Islet precursor cell (in vitro differentiated cells): ENCODE results near the gene ERGIC1.
"Not testable (repeated sequence)": the region's sequence is repeated elsewhere in the genome, so short reads cannot be mapped to it uniquely, and the experiment has no call there.

ENCODE experiments used
- DNase-seq: peaks from one replicate; pipeline ENCODE4 v3.0.0-alpha.2; 2018

The ERGIC1 gene, protein sequence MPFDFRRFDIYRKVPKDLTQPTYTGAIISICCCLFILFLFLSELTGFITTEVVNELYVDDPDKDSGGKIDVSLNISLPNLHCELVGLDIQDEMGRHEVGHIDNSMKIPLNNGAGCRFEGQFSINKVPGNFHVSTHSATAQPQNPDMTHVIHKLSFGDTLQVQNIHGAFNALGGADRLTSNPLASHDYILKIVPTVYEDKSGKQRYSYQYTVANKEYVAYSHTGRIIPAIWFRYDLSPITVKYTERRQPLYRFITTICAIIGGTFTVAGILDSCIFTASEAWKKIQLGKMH

DNA sequence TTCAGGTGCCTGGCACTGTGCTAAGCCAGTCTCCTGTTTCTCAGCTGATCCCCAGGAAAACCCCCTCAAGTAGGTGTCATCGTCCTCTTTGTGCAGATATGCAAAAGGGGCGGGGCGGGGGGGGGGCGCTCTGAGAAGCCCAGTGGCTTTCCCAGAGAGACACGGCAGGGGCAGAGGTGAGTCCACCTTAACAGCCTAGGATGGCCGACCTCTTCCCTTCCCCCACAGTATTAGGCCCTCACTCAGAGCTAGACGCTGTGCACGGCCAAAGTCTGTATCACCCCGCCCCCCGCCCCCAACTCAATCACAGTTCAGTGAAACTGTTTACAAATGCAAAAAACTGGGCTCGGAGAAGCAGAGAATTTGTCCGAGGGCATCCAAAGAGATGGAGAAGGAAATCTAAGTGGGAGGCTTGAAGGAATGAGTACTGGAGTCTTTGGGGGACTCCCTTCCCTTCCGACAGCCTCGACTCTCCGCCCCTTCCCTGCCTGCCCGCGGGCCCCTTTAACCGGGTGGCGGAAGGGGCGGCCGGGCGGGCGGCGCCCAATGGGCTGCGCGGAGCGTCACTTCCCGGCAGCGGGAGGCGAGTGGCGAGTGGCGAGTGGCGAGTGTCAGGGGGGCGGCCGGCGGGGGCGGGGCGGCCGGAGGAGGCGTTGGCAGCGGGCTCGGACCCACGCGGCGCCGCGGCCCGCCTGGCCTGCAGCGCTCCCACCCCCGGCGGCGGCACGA is at the start of gene ERGIC1:
Gene ERGIC1 (plus strand): TSS at position 566 of the 729 bp plus-strand sequence. CDS start 163 bp downstream, at position 729.
- DNase-seq: peak; percentile 90

DNA sequence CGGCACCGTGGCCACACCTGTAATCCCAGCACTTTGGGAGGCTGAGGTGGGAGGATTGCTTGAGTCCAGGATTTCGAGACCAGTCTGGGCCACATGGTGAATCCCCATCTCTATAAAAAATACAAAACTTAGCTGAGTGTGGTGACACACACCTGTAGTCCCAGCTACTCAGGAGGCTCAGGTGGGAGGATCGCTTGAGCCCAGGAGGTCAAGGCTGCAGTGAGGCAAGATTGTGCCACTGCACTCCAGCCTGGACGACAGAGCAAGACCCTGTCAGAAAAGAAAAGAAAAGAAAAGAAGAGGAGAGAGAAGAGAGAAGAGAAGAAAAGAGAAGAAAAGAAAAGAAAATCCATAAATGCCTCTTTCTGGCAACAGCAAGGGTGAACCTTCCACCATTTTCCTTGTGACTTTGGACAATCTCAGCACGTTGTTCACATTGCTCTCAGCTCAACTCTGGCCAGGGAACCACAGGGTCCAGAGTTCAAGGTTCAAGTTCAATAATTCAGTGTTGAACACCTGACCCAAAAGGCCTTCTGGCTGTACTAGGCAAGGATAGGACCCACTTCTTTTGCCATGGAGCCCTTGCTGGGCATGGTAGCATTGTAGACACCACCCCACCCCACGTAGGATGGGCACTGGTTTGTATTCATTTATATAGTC is 48.5 kb upstream of the ERGIC1 start:
- no peak for DNase-seq

DNA sequence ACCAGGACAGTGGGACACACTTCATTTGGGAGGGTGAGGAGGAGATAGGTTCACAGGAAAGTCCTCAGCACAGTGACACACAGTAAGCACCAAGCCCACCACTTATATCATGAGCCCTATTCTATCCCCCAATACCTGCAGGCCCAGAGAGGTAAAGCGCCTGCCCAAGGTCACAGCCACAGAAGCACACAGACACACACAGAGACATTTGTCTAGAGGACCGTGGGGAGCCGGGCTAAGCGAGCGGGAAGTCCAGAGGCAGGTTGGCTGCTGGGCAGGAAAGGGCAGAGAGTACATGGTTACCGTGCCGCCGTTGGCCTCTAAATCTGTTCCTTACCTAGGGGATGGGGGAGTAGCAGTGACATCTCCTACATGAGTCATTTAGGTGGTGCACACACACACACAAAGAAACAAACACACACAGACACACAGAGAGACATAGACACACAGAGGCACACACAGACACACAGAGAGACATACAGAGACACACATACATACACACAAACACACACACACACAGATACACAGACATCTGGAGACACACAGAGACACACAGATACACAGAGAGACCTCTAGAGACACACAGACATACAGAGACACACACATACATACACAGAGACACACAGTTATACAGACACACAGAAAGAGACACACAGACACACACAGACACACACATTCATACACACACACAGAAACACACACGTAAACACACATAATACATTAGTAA is 47.2 kb upstream of the ERGIC1 start:
- DNase-seq: no peak

DNA sequence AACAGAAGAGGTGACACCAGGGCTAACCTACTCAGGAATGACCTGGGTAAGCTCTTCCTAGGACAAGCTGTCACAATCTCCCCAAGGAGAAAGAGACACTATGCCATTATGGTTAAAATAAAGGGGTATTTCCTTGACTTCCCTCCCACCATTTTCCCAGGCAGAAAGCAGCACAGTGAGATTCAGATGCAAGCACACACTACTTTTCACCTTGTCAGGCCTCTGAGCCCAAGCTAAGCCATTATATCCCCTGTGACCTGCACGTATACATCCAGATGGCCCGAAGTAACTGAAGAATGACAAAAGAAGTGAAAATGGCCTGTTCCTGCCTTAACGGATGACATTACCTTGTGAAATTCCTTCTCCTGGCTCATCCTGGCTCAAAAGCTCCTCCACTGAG is 46.5 kb upstream of the ERGIC1 start:
- DNase-seq: not testable (repeated sequence)

DNA sequence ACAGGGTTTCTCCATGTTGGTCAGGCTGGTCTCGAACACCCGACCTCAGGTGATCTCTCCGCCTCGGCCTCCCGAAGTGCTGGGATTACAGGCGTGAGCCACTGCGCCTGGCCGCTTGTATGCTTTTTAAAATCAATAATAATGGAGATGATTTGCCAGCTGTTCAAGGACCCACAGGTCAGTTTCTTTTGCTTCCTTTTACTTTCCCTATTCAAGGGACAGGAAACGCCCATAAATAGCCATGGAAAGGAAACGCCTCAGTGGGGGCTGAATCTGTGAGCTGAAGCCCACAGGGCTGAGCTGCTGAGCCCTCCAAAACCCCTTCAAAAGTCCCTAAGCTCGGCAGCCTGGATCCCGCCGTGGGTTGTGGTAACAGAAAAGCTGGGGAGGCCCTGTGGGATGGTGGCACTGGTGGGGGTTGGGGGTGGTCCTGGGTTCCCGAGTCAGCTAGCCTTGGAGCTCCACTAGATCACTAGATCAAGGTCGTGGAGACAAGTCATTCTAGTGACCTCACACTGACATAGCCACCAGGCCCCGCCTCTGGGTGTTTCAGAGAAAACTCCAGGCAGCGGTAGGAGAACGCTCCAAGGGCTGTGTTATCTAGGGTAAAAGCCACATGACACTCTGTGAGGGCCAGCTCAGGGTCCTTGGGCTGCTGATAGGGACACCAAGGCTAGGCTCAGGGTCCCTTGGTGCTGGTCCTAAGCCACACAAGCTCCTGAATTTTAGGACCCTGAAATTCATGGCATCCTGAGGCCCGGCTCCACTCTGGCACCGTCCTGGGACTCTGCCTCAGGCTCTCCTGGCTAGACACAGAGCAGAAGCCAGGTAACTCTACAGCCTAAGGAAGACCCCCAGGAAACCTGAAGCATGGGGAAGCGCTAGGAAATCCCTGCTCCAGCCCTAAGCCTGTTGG is 45.0 kb upstream of the ERGIC1 start:
- DNase-seq: peak; percentile 72

DNA sequence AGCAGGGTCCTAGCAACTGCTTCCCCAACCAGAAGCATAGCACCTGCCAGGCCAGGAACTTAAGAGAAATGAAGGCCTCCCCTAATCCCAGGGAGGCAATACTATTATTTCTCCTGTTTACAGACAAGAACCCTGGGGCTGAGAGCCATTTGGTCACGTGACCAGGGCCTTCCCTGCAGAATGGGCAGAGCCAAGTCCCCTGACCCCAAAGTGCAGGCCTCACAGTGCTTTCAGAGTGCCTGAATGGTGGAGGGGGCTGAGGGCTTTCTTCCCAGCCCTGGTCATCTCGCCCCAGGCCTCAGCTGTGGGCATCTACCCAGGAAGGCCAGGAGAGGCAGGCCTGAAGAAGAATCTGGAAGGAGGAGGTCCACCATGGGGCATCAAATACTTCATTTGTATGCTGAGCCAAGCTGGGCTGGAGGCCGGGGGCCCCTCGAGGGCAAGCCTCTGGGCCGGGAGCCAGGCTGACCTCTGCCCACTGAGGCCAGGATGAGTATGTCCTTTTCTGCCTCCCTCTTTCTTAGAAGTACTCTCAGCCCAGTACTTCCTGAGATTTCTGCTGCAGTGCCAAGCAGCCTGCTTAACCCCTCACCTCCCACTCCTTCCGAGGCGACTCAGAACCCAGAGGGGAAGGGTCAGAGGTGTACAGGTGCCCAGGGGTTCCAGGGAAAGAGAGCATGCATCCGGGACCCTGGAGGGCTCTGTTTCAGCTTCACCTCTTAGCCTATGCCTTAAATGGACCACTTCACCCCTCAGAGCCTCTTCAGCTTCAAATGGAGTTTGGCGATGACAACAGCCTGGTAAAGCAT is 44.2 kb upstream of the ERGIC1 start:
- no peak for DNase-seq

DNA sequence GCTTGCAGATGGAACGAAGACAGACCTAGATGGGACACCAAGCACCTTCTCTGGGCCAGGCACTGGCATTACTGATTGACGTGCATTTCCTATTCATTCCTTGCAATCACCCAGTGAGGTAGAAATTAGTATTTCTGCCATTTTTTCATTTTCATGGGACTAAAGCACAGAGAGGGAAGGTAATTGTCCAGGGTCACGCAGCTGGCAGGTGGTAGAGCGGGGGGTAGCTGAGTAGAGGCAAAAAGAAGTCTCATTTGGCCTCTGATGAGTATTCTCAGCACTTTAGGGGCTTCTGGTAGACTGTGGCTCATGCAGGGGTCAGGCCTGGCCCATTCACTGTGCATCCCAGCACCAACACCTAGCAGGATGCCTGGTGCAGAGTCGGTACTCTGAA is 43.6 kb upstream of the ERGIC1 start:
- DNase-seq: no peak

DNA sequence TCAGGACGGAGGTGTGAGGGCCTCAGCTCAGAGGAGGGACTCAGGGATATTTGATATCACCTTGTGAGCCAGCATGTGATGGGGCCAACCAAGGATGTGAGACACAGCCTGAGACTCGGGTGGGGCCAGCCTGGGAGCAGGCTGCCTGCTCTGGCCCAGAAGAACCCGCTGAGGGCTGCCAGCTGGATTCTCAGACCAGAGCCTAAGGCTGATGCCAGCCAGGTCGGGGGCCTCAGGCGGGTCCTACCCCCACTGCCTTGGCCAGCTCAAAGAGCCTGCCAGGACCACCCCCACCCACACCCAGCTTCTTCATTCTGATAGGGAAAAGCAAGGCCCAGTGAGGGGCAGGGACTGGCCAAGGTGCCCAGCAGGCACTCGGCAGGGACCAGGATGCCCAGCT is 42.8 kb upstream of the ERGIC1 start:
- DNase-seq: no peak

DNA sequence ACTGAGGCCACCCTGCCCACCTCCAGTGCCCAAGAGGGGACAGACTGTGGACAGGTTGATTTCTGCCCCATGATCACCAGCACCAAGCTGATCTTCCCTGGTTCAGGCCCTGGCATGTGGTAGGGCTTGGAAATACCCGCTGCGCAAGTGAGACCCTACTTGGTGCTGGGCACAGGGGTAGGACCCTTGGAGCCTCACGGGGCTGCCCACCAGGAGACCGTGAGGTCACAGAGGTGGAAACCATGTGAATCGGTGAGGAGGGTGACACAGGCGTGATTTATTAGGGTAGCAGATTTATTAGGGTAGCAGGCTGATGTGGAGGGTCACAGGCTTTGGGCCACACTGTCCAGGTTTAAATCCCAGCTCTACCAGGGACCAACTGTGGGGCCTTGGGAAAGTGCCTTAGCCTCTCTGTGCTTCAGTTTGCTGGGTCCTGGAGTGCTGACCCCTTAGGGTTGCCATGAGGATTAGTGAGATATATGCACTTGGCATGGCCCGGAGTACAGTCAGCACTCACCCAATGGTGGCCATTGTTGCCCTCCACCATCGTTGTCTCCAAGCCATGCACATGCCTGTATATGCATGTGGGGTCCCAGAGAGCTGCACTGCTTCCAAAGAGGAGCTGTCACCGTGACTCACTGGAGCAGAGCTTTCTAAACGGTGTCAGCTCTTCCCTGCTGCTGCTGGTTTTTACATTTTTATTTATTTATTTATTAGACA is 42.2 kb upstream of the ERGIC1 start:
- DNase-seq: no peak

DNA sequence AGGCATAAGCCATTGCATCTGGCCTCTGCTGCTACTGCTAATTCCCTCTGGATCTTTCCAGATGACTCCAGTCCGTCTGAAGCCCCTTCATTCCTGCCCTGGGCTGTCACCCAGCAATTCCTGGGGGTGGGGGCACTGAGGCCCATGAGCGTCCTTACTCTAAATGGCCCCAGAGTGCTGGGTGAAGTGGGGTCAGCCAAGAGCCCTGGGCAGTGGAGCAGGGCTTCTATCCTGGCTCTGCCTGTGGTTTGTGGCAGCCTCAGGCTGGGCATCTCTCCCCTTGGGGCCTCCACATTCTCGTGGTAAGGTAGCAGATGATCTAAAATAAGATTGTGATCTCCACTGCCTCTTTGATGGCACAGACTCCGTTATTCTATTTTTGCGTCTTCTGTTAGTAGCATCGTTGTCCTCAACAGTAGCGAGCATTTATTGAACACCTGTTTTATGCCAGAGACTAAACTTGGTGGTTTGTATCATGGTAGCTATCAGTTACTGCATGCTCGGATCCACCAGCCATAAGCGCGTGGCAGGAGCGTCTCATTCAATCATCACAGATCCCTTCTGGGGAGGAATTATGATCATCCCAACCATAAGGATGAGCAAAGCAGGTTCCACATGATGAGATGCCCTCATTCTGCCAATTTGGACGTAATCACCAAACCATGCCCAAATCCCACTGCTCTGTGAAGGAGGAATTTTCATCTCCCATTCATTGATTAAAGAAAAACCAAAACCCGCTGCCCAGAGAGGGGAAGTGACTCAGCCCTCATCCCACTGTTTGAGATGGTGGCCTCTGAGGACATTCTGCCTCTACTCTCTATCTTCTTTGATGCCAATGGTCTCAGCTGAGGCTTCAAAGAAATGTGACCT is 41.1 kb upstream of the ERGIC1 start:
- peak; percentile 68 for DNase-seq

DNA sequence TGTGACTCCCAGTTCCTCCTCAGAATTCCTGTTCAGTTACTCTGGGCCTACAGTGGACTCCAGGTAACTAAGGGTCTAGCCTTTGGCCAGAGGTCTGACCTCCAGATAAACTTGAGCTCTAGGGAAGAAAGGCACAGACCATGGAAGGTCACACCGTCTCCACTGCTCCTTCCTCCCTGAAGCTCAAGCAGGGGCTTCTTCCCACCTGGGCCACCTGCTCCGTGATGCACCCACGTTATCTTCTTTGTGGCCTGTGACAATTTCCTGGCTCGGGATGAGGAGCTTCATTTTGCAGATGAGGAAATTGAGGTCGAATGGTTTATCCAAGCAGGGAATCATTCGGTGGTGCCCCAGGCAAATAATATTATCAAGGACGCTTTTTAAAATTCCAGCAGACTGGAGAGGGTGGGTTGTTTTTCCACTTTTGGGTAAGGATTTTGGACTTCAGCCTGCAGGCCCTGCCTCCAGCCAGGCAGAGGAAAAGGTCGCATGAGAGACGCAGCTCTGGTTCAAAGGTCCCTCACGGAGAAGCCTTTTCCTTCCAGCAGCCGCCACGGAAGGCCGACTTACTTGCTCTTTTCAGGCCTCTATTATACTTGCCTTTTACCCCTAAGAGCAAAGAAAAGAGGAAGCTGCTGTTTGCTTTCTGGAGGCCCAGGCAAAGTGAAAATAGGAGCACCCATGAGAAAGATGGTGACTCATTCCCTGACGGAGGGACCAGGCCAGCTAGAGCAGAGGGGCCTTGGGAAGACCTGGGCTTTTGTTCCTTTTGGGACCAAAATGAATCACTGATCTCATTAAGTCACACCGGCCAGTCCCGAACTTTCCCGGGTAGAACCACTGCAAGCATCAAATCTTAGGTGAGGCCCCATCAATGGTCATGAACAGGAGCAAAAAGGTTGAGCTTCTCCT is 40.2 kb upstream of the ERGIC1 start:
- no peak for DNase-seq

DNA sequence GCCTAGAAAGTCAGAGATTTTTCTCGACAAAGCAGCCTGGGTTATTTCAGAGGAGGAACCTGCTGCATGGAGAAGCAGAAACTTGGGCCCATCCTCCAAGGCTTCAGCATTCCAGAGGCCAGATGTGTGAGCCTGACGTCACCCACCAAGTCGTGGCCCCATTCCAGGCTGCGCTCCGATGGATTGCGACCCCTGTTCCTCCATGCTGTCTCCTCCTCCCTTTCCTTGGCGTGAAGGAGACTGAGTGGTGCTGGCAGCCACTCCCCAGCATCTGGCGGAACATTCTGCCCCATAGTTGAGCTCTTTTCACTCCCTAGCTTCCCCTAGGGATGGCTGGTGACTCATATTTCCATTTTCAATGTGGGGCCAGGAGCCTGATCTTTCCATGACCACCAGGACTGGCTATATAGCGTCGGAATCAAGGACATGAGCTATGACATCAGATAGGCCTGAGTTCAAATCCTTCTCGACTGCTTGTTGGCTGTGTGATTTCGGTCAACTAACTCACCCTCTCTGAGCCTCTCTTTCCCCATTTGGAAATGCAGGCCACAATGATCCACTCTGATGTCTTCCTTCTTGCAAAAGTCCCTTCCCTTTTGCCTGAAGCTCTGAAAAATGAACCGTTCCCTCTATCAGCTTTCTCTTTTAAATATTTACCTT is 38.6 kb upstream of the ERGIC1 start:
- DNase-seq: peak; percentile 63

DNA sequence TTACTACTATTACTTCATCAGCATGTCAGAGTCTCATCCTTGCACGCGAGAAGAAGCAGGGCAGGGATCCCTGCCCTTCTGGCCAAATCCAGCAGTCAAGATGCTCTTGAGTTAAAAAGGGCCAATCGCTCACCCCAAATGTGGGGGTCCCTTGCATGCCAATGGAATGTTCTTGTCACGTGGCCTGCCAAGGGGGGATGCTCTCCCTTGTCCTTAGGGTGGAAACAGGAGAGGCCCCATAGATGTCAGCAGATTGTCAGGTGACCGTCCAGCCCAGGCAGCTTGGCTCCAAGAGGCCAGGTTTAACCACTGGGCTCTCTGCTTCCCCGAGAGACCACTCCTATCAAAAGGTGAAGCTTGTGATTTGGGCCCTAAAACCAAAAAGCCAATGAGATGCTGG is 37.7 kb upstream of the ERGIC1 start:
- DNase-seq: no peak

DNA sequence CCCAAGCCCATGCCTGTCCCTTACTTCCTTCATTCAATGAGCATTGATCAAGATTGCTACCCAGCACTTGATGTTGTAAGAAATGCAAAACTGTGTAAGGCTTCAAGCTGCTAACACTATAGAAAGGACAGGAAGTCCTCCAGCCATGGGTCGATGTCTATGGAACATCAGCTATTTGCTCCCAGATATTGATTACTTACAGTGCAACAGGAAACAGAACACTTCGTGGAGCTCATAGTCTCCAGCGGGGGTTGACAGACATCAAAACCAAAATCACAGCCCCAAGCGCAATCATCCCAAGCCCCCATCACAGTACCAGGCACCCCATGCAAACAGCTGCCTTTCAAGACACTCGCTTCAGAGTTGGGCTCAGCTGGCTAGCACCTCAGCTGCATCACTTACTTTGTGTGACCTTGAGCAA is 36.3 kb upstream of the ERGIC1 start:
- DNase-seq: no peak

DNA sequence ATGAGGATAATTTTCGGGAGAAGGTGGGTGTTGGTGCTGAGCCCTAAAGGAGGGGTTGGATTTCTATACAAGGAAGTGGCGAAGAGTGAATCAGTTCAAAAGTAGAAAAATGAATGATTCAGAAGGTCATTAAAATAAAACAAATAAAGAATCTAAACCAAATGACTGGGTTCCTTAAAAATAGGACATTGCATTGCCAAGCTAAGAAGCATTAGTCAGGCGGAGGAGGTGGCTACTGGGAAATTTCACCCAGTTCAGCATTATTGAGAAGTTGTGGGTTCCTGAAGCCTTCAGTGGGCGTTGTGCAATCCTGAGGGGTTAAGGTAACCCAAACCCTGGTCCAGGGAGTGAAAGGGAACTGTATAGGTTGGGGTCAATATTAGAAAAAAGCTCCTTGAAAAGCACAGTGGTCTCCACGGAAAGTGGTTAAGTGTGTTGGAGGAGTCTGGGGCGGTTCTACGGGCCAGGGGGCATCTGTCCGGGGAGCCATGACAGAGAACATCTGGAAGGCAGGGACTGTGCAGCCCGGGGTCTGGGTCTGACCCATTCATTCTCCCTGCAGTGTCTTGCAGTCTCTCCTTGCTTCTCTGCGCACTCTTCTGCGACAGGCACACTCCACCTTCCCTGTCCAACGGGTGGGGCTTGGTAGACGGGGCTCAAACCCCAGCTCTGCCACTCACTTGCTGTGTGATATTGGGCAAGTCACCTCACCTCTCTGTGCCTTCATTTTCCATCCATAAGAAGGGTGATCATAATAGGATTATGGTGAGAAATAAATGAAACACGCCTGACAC is 35.4 kb upstream of the ERGIC1 start:
- DNase-seq: no peak

DNA sequence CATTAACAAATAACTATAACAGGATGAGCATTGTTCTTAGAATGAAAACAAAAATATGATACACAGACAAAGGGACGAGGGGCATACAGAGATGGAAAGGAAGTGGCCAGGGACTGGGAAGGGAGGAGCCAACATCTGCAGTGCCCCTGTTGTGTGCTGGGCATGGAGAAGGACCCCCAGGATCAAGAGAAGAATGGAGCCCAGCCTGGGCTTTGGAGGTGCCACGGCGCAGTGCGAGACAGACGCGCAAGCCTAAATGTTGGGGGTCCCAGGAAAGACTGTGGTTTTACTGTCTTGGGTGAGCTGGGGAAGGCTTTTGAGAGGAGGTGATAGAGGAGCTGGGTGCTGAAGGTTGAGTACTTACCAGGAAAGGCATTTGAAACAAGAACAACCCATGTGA is 34.6 kb upstream of the ERGIC1 start:
- DNase-seq: no peak

DNA sequence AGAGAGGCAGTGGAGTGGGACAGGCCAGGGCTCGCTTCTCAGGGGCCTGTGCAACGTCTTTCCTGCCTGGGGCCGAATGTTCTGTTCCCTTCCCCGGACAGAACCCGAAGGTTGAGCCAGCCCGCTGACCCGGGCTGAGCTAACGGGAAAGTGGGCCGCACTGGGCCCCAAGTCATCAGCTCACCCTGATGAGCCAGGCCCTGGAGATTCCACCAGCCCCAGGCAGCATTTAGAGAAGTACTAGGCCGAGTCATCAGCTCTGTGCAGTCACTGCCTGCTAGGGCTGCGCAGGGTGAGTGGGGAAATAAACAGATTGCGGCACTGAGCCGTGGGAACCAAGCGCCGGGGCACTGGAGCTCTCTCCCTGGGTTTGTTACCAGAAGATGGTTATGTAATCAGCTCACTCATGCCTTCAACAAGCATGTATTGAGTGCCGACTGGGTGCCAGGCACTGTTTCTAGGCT is 33.9 kb upstream of the ERGIC1 start:
- peak; percentile 88 for DNase-seq
